ENCODE results near the gene PYDC2. TPM values are rescaled to one million over a fixed set of nuclear protein-coding genes. Genes with fewer than 3 reads are reported as not detected.

The PYDC2 gene
- not detected for polyA plus RNA-seq (2012; ENCODE audit: missing spikeins)

GRCh38 chr3:191461113-191461595 lies at the start of gene PYDC2:
Gene PYDC2 (plus strand): TSS chr3:191461163. CDS start chr3:191461163, 0 bp downstream.
- no peak for DNase-seq (ENCODE audit: insufficient read length)
- FAIRE-seq, result no peak
- TF ChIP-seq TAF1 (IDR thresholded peaks at IDR 0.05; ENCODE audit: borderline replicate concordance, low read depth, low read length) (no peak), POLR2A (IDR thresholded peaks at IDR 0.05; ENCODE audit: low read depth, low read length) (no peak), POLR2AphosphoS5 (IDR thresholded peaks at IDR 0.05; ENCODE audit: low read depth, low read length) (no peak)

- no peak for FAIRE-seq
- no peak for DNase-seq (ENCODE audit: insufficient read length)
- TF ChIP-seq POLR2AphosphoS5 (IDR thresholded peaks at IDR 0.05; ENCODE audit: low read depth, low read length) (no peak), TAF1 (IDR thresholded peaks at IDR 0.05; ENCODE audit: borderline replicate concordance, low read depth, low read length) (no peak), POLR2A (IDR thresholded peaks at IDR 0.05; ENCODE audit: low read depth, low read length) (no peak)
Measured at GRCh38 chr3:191412759-191413158, 48.2 kb upstream of the PYDC2 start.

GRCh38 chr3:191414286-191414685 lies 46.7 kb upstream of the PYDC2 start:
- TF ChIP-seq POLR2AphosphoS5 (IDR thresholded peaks at IDR 0.05; ENCODE audit: low read depth, low read length) (no peak), TAF1 (IDR thresholded peaks at IDR 0.05; ENCODE audit: borderline replicate concordance, low read depth, low read length) (no peak), POLR2A (IDR thresholded peaks at IDR 0.05; ENCODE audit: low read depth, low read length) (no peak)
- FAIRE-seq (no peak), DNase-seq (ENCODE audit: insufficient read length) (no peak)

GRCh38 chr3:191414732-191415131 lies 46.2 kb upstream of the PYDC2 start:
- DNase-seq (ENCODE audit: insufficient read length), result no peak
- no peak for FAIRE-seq
- TF ChIP-seq TAF1 (IDR thresholded peaks at IDR 0.05; ENCODE audit: borderline replicate concordance, low read depth, low read length) (no peak), POLR2AphosphoS5 (IDR thresholded peaks at IDR 0.05; ENCODE audit: low read depth, low read length) (no peak), POLR2A (IDR thresholded peaks at IDR 0.05; ENCODE audit: low read depth, low read length) (no peak)

- no peak for FAIRE-seq
- TF ChIP-seq POLR2A (IDR thresholded peaks at IDR 0.05; ENCODE audit: low read depth, low read length) (no peak), TAF1 (IDR thresholded peaks at IDR 0.05; ENCODE audit: borderline replicate concordance, low read depth, low read length) (no peak), POLR2AphosphoS5 (IDR thresholded peaks at IDR 0.05; ENCODE audit: low read depth, low read length) (no peak)
- DNase-seq (ENCODE audit: insufficient read length), result no peak
Measured at GRCh38 chr3:191415566-191415965, 45.4 kb upstream of the PYDC2 start.

GRCh38 chr3:191417457-191417729 lies 43.6 kb upstream of the PYDC2 start:
- DNase-seq (ENCODE audit: insufficient read length) (no peak), FAIRE-seq (no peak)
- TF ChIP-seq POLR2AphosphoS5 (IDR thresholded peaks at IDR 0.05; ENCODE audit: low read depth, low read length), result no peak
- no peak for TF ChIP-seq POLR2A (IDR thresholded peaks at IDR 0.05; ENCODE audit: low read depth, low read length)
- no peak for TF ChIP-seq TAF1 (IDR thresholded peaks at IDR 0.05; ENCODE audit: borderline replicate concordance, low read depth, low read length)

- DNase-seq (ENCODE audit: insufficient read length) (no peak), FAIRE-seq (no peak)
- TF ChIP-seq POLR2AphosphoS5 (IDR thresholded peaks at IDR 0.05; ENCODE audit: low read depth, low read length) (no peak), POLR2A (IDR thresholded peaks at IDR 0.05; ENCODE audit: low read depth, low read length) (no peak), TAF1 (IDR thresholded peaks at IDR 0.05; ENCODE audit: borderline replicate concordance, low read depth, low read length) (no peak)
Measured at GRCh38 chr3:191420771-191421170, 40.2 kb upstream of the PYDC2 start.

- no peak for FAIRE-seq
- DNase-seq (ENCODE audit: insufficient read length), result no peak
- TF ChIP-seq POLR2AphosphoS5 (IDR thresholded peaks at IDR 0.05; ENCODE audit: low read depth, low read length) (no peak), POLR2A (IDR thresholded peaks at IDR 0.05; ENCODE audit: low read depth, low read length) (no peak), TAF1 (IDR thresholded peaks at IDR 0.05; ENCODE audit: borderline replicate concordance, low read depth, low read length) (no peak)
Measured at GRCh38 chr3:191424881-191425280, 36.1 kb upstream of the PYDC2 start.

GRCh38 chr3:191425322-191425734 lies 35.6 kb upstream of the PYDC2 start:
- DNase-seq (ENCODE audit: insufficient read length) (no peak), FAIRE-seq (no peak)
- TF ChIP-seq TAF1 (IDR thresholded peaks at IDR 0.05; ENCODE audit: borderline replicate concordance, low read depth, low read length) (no peak), POLR2A (IDR thresholded peaks at IDR 0.05; ENCODE audit: low read depth, low read length) (no peak), POLR2AphosphoS5 (IDR thresholded peaks at IDR 0.05; ENCODE audit: low read depth, low read length) (no peak)

- no peak for TF ChIP-seq POLR2AphosphoS5 (IDR thresholded peaks at IDR 0.05; ENCODE audit: low read depth, low read length)
- TF ChIP-seq TAF1 (IDR thresholded peaks at IDR 0.05; ENCODE audit: borderline replicate concordance, low read depth, low read length), result no peak
- no peak for TF ChIP-seq POLR2A (IDR thresholded peaks at IDR 0.05; ENCODE audit: low read depth, low read length)
- no peak for DNase-seq (ENCODE audit: insufficient read length)
- FAIRE-seq, result no peak
Measured at GRCh38 chr3:191426311-191426710, 34.7 kb upstream of the PYDC2 start.

- DNase-seq (ENCODE audit: insufficient read length) (no peak), FAIRE-seq (no peak)
- TF ChIP-seq POLR2A (IDR thresholded peaks at IDR 0.05; ENCODE audit: low read depth, low read length) (no peak), POLR2AphosphoS5 (IDR thresholded peaks at IDR 0.05; ENCODE audit: low read depth, low read length) (no peak), TAF1 (IDR thresholded peaks at IDR 0.05; ENCODE audit: borderline replicate concordance, low read depth, low read length) (no peak)
Measured at GRCh38 chr3:191428177-191428576, 32.8 kb upstream of the PYDC2 start.

GRCh38 chr3:191430103-191430502 lies 30.9 kb upstream of the PYDC2 start:
- no peak for DNase-seq (ENCODE audit: insufficient read length)
- TF ChIP-seq TAF1 (IDR thresholded peaks at IDR 0.05; ENCODE audit: borderline replicate concordance, low read depth, low read length), result no peak
- no peak for TF ChIP-seq POLR2AphosphoS5 (IDR thresholded peaks at IDR 0.05; ENCODE audit: low read depth, low read length)
- TF ChIP-seq POLR2A (IDR thresholded peaks at IDR 0.05; ENCODE audit: low read depth, low read length), result no peak
- FAIRE-seq, result no peak
